Activated CD4-positive, CD25-positive, alpha-beta regulatory T cell (primary cell): ENCODE measurements around the gene CDYL.

ENCODE experiments used
- DNase-seq, 4 experiments: peaks; one replicate each; lab custom pipeline; 2025; lab: John Stamatoyannopoulos, UW

Gene CDYL

GRCh38 chr6:4909063-4909706, 133.0 kb downstream of the CDYL start:
- DNase-seq: no peak

- no peak for DNase-seq
These were observed 134.0 kb downstream of the CDYL start for GRCh38 chr6:4910037-4910760.

- DNase-seq: no peak
These were observed 136.4 kb downstream of the CDYL start for GRCh38 chr6:4912559-4912958.

- no peak for DNase-seq
These were observed 137.7 kb downstream of the CDYL start for GRCh38 chr6:4913705-4914419.

- no peak for DNase-seq
These were observed 138.4 kb downstream of the CDYL start for GRCh38 chr6:4914420-4915159.

GRCh38 chr6:4916954-4917561, 140.9 kb downstream of the CDYL start:
- no peak for DNase-seq

- DNase-seq: no peak
These were observed 144.8 kb downstream of the CDYL start for GRCh38 chr6:4920914-4921410.

GRCh38 chr6:4922488-4923037, 146.4 kb downstream of the CDYL start:
- no peak for DNase-seq

GRCh38 chr6:4923081-4923480, 146.9 kb downstream of the CDYL start:
- no peak for DNase-seq

GRCh38 chr6:4924661-4925271, 148.6 kb downstream of the CDYL start:
- no peak for DNase-seq

GRCh38 chr6:4925580-4925979, 149.4 kb downstream of the CDYL start:
- no peak for DNase-seq

GRCh38 chr6:4928426-4928825, 152.2 kb downstream of the CDYL start:
- no peak for DNase-seq

GRCh38 chr6:4929097-4929718, 153.0 kb downstream of the CDYL start:
- no peak for DNase-seq

- DNase-seq: no peak
These were observed 154.0 kb downstream of the CDYL start for GRCh38 chr6:4930025-4930691.

GRCh38 chr6:4931530-4932227, 155.5 kb downstream of the CDYL start:
- no peak for DNase-seq

- DNase-seq: no peak
These were observed 156.2 kb downstream of the CDYL start for GRCh38 chr6:4932228-4932903.

GRCh38 chr6:4935486-4935885, 159.3 kb downstream of the CDYL start:
- DNase-seq: no peak

GRCh38 chr6:4935975-4936680, 159.9 kb downstream of the CDYL start:
- DNase-seq: no peak
